SK-N-SH (cell line): Measurements from ENCODE around the gene PIAS4.

ENCODE experiments used
- ELF1 ChIP-seq: IDR thresholded peaks from 2 replicates; pipeline ENCODE4 v1.4.0; 2012
- EP300 ChIP-seq, 2 experiments: IDR thresholded peaks; 2 replicates each; pipeline versions ENCODE4 v1.4.0 to v1.6.1; 2012; ENCODE audit warnings: borderline replicate concordance in 1 of 2, low read depth in 1 of 2, low read length in 1 of 2
- EZH2phosphoT487 ChIP-seq: fragments of 200-600 bp; sonication (generic); IDR thresholded peaks from 2 replicates; pipeline ENCODE4 v1.6.1; 2017; ENCODE audit warnings: low read depth, mixed run types, mild to moderate bottlenecking, antibody characterized with exemption, moderate library complexity, borderline replicate concordance
- MAX ChIP-seq: IDR thresholded peaks from 2 replicates; pipeline ENCODE4 v1.4.0; 2012; ENCODE audit warnings: low read depth
- POLR2AphosphoS5 ChIP-seq: IDR thresholded peaks from 2 replicates; pipeline ENCODE4 v1.6.1; 2012; ENCODE audit warnings: low read depth, low read length
- RAD21 ChIP-seq: IDR thresholded peaks from 2 replicates; pipeline ENCODE4 v1.6.1; 2012; ENCODE audit warnings: mild to moderate bottlenecking, low read length
- REST ChIP-seq: IDR thresholded peaks from 2 replicates; pipeline ENCODE4 v1.6.1; 2012; ENCODE audit warnings: mild to moderate bottlenecking, low read depth, low read length, moderate library complexity
- TCF12 ChIP-seq: IDR thresholded peaks from 2 replicates; pipeline ENCODE4 v1.4.0; 2012
- TEAD4 ChIP-seq: IDR thresholded peaks from 2 replicates; pipeline ENCODE4 v1.4.0; 2012; ENCODE audit warnings: mild to moderate bottlenecking, borderline replicate concordance; ENCODE audit not compliant: insufficient read depth
- TF ChIP-seq, protein P1 (sequence below): fragments of 200-600 bp; sonication (generic); IDR thresholded peaks from 2 replicates; pipeline ENCODE4 v1.6.1; 2017; ENCODE audit warnings: antibody characterized with exemption, mild to moderate bottlenecking, moderate library complexity
- TF ChIP-seq, protein P2 (sequence below): fragments of 150-350 bp; IDR thresholded peaks from 2 replicates; pipeline ENCODE4 v1.6.1; 2017; ENCODE audit warnings: antibody characterized with exemption, low read length, low read depth, borderline replicate concordance
- TF ChIP-seq, protein P3 (sequence below): IDR thresholded peaks from 2 replicates; pipeline ENCODE4 v1.4.0; 2012; ENCODE audit warnings: low read depth, borderline replicate concordance

GRCh38 chr19:3981373-3981735 is 26.2 kb upstream of the PIAS4 start:
- TF ChIP-seq TEAD4 (no peak), MAX (no peak), EP300 (IDR thresholded peaks at IDR 0.05; ENCODE audit: borderline replicate concordance in 1 of 2, low read depth in 1 of 2, low read length in 1 of 2) (no peak), REST (no peak), TCF12 (no peak), EZH2phosphoT487 (no peak), POLR2AphosphoS5 (no peak), RAD21 (no peak), ELF1 (no peak)
- TF ChIP-seq, protein P1, sequence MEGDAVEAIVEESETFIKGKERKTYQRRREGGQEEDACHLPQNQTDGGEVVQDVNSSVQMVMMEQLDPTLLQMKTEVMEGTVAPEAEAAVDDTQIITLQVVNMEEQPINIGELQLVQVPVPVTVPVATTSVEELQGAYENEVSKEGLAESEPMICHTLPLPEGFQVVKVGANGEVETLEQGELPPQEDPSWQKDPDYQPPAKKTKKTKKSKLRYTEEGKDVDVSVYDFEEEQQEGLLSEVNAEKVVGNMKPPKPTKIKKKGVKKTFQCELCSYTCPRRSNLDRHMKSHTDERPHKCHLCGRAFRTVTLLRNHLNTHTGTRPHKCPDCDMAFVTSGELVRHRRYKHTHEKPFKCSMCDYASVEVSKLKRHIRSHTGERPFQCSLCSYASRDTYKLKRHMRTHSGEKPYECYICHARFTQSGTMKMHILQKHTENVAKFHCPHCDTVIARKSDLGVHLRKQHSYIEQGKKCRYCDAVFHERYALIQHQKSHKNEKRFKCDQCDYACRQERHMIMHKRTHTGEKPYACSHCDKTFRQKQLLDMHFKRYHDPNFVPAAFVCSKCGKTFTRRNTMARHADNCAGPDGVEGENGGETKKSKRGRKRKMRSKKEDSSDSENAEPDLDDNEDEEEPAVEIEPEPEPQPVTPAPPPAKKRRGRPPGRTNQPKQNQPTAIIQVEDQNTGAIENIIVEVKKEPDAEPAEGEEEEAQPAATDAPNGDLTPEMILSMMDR = no peak
- TF ChIP-seq, protein P2, sequence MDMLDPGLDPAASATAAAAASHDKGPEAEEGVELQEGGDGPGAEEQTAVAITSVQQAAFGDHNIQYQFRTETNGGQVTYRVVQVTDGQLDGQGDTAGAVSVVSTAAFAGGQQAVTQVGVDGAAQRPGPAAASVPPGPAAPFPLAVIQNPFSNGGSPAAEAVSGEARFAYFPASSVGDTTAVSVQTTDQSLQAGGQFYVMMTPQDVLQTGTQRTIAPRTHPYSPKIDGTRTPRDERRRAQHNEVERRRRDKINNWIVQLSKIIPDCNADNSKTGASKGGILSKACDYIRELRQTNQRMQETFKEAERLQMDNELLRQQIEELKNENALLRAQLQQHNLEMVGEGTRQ = no peak
- TF ChIP-seq, protein P3, sequence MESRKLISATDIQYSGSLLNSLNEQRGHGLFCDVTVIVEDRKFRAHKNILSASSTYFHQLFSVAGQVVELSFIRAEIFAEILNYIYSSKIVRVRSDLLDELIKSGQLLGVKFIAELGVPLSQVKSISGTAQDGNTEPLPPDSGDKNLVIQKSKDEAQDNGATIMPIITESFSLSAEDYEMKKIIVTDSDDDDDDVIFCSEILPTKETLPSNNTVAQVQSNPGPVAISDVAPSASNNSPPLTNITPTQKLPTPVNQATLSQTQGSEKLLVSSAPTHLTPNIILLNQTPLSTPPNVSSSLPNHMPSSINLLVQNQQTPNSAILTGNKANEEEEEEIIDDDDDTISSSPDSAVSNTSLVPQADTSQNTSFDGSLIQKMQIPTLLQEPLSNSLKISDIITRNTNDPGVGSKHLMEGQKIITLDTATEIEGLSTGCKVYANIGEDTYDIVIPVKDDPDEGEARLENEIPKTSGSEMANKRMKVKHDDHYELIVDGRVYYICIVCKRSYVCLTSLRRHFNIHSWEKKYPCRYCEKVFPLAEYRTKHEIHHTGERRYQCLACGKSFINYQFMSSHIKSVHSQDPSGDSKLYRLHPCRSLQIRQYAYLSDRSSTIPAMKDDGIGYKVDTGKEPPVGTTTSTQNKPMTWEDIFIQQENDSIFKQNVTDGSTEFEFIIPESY = no peak
